Effector memory CD4-positive, alpha-beta T cell (primary cell): ENCODE measurements around the gene MFSD11.
"Not testable (repeated sequence)": the region's sequence is repeated elsewhere in the genome, so short reads cannot be mapped to it uniquely, and the experiment has no call there.

Experiments
- DNase-seq, 3 donors: peaks; one replicate each; pipeline ENCODE4 v3.0.0-alpha.2; 2020
- H3K27ac ChIP-seq: 2 replicates; pipeline ENCODE4 v1.7.0; 2013; ENCODE audit warnings: mild to moderate bottlenecking, low read length, moderate library complexity; ENCODE audit not compliant: insufficient read depth, poor library complexity, severe bottlenecking
- H3K27me3 ChIP-seq: replicated peaks from 2 replicates; pipeline ENCODE4 v1.7.0; 2013; ENCODE audit warnings: mild to moderate bottlenecking, low read length; ENCODE audit not compliant: insufficient read depth, control insufficient read depth, poor library complexity, severe bottlenecking
- H3K36me3 ChIP-seq: 2 replicates; pipeline ENCODE4 v1.7.0; 2013; ENCODE audit warnings: mild to moderate bottlenecking, low read length, moderate library complexity; ENCODE audit not compliant: control insufficient read depth, insufficient read depth
- H3K4me1 ChIP-seq: 2 replicates; pipeline ENCODE4 v1.7.0; 2013; ENCODE audit warnings: low read length, mild to moderate bottlenecking; ENCODE audit not compliant: control insufficient read depth, insufficient read depth, poor library complexity, severe bottlenecking
- H3K4me3 ChIP-seq: 2 replicates; pipeline ENCODE4 v1.7.0; 2013; ENCODE audit warnings: low read length, low read depth, mild to moderate bottlenecking; ENCODE audit not compliant: insufficient read depth, poor library complexity, severe bottlenecking
- H3K9me3 ChIP-seq: 2 replicates; pipeline ENCODE4 v1.7.0; 2013; ENCODE audit warnings: mild to moderate bottlenecking, low read length, moderate library complexity; ENCODE audit not compliant: control insufficient read depth

The MFSD11 gene

DNA sequence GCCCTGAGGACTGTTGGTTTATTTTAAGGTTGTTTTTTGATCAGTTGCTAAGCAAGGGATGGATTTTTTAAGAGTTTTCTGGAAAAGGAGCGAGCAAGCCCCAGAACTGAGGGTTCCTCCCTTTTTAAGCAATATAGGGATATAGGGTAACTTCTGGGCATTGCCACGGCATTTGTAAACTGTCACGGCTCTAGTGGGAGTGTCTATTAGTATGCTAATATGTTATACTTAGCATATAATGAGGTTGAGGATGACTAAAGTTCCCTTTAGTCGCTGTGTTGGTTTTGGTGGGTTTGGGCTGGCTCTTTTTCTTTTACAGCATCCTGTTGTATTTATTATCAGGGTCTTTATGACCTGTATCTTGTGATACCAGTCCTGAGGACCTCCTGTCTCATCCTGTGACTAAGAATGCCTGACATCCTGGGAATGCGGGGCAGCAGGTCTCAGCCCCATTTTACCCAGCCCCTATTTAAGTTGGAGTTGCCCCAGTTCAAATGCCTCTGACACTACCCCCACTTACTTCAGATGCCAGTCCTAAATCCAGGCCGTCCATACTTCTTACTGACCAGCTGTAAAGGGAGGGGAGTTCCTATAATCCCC, 59.4 kb downstream of the MFSD11 start:
- no peak overlapping the region for H3K27ac ChIP-seq
- H3K4me3 ChIP-seq, result no peak overlapping the region
- no peak for DNase-seq

DNA sequence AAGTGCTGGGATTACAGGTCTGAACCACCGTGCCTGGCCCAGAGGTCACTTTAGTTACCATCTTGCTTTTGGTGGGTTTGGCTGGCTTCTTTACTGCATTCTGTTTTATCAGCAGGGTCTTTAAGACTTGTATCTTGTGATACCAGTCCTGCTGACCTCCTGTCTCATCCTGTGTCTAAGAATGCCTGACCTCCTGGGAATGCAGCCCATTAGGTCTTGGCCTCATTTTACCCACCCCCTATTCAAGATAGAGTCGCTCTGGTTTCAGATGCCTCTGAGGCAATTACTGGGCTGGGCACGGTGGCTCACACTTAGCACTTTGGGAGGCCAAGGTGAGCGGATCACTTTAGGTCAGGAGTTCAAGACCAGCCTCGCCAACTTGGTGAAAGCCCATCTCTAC, 63.8 kb downstream of the MFSD11 start:
- Histone ChIP-seq H3K27ac (no peak overlapping the region), H3K9me3 (no peaks in the 10 kb centered on the region), H3K4me1 (no peaks in the 10 kb centered on the region), H3K36me3 (no peaks in the 10 kb centered on the region), H3K4me3 (no peak overlapping the region), H3K27me3 (no peaks in the 10 kb centered on the region)
- DNase-seq, result no peak

More for the DNA sequence above, 59.4 kb downstream of the MFSD11 start:
- no peaks in the 10 kb centered on the region for H3K36me3 ChIP-seq
- H3K27me3 ChIP-seq, result no peaks in the 10 kb centered on the region
- no peaks in the 10 kb centered on the region for H3K9me3 ChIP-seq
- H3K4me1 ChIP-seq, result no peaks in the 10 kb centered on the region

DNA sequence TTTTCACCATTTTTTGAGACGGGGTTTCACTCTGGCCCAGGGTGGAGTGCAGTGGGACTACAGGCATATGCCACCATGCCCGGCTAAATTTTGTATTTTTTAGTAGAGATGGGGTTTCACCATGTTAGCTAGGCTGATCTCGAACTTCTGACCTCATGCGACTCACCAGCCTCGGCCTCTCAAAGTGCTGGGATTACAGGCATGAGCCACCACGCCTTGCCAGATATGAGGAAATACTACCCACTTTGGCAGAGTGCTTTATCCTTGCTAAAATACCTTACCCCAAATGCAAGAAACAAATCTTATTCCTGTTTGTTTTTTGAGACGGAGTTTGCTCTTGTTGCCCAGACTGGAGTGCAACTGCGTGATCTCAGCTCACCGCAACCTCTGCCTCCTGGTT, 67.4 kb downstream of the MFSD11 start:
- H3K36me3 ChIP-seq, result no peaks in the 10 kb centered on the region
- no peak overlapping the region for H3K4me3 ChIP-seq
- DNase-seq, result no peak
- no peak overlapping the region for H3K27ac ChIP-seq
- H3K9me3 ChIP-seq, result no peaks in the 10 kb centered on the region
- H3K4me1 ChIP-seq, result no peaks in the 10 kb centered on the region
- no peaks in the 10 kb centered on the region for H3K27me3 ChIP-seq

DNA sequence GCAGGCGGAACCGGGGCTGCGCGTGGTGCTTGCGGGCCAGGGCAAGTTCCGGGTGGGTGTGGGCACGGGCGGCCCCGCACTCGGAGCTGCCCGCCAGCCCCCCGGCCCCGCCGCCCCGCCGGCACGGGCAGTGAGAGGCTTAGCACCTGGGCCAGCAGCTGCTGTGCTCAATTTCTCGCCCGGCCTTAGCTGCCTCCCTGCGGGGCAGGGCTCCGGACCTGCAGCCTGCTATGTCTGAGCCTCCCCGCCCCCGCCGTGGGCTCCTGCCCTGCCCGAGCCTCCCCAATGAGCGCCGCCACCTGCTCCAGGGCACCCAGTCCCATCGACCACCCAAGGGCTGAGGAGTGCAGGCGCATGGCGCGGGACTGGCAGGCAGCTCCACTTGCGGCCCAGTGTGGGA, 68.2 kb downstream of the MFSD11 start:
- not testable (repeated sequence) for H3K27ac ChIP-seq, H3K27me3 ChIP-seq, H3K36me3 ChIP-seq, H3K9me3 ChIP-seq, H3K4me3 ChIP-seq, DNase-seq, H3K4me1 ChIP-seq

DNA sequence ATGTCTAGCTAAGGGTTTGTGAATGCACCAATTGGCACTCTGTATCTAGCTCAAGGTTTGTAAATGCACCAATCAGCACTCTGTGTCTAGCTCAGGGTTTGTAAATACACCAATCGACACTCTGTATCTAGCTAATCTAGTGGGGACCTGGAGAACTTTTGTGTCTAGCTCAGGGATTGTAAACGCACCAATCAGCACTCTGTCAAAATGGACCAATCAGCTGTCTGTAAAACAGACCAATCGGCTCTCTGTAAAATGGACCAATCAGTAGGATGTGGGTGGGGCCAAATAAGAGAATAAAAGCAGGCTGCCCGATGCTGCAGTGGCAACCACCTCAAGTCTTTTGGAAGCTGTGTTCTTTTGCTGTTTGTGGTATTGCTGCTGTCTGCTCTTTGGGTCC, 68.8 kb downstream of the MFSD11 start:
- not testable (repeated sequence) for H3K9me3 ChIP-seq, H3K36me3 ChIP-seq, DNase-seq, H3K4me1 ChIP-seq, H3K4me3 ChIP-seq, H3K27ac ChIP-seq, H3K27me3 ChIP-seq

DNA sequence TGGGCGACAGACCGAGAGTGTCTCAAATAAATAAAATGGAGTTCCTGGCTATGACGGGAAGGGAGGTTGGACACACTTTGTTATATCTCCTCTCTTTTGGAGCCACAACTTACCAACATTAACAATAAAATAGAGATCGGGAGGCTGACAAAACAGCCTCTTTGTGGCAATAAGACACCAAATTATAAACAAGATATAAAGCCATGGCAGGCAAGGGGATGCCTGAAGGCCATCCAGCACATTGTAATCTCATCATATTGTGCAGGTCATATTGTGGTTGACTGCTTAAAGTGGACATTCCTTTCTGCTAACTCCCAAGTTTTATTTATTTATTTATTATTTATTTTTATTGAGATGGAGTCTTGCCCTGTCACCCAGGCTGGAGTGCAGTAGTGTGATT, 70.4 kb downstream of the MFSD11 start:
- H3K27ac ChIP-seq, result no peak overlapping the region

DNA sequence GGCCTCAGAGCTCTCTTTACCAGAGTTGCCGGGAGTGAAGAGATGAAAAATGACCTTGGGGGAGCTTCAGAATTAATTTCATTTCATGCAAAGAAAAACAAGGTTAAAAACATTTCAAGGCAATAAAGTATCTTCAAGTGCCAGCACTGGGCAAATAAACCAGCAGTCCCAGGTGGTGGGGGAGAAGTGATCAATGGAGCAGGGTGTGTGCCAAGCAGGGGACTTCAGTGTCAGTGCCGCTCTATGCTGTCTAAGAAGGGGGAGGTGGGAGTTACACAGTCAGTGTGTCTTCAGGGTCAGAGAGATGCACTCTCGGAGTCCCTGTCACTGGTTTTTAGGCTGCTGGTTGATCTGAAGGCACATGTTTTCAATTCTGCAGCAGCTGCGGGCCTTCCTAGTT, 73.0 kb downstream of the MFSD11 start:
- no peaks in the 10 kb centered on the region for H3K9me3 ChIP-seq
- no peaks in the 10 kb centered on the region for H3K27me3 ChIP-seq
- DNase-seq, result no peak
- H3K27ac ChIP-seq, result no peak overlapping the region
- no peak overlapping the region for H3K4me3 ChIP-seq
- no peaks in the 10 kb centered on the region for H3K36me3 ChIP-seq
- H3K4me1 ChIP-seq, result no peaks in the 10 kb centered on the region

More for the DNA sequence above, 70.4 kb downstream of the MFSD11 start:
- H3K4me3 ChIP-seq, result no peak overlapping the region
- H3K9me3 ChIP-seq, result no peaks in the 10 kb centered on the region
- no peaks in the 10 kb centered on the region for H3K27me3 ChIP-seq
- H3K4me1 ChIP-seq, result no peaks in the 10 kb centered on the region
- no peaks in the 10 kb centered on the region for H3K36me3 ChIP-seq
- DNase-seq, result no peak

DNA sequence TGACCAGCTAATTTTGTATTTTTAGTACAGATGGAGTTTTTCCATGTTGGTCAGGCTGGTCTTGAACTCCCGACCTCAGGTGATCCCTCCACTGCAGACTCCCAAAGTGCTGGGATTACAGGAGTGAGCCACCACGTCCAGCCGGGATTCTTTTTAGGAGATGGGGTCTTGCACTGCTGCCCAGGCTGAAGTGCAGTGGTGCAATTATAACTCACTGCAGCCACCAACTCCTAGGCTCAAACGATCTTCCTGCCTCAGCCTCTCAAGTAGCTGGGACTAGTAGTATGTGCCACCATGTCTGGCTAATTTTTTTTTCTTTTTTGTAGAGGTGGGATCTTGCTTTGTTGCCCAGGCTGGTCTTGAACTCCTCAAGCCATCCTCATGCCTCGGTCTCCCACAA, 73.9 kb downstream of the MFSD11 start:
- no peaks in the 10 kb centered on the region for H3K36me3 ChIP-seq
- H3K9me3 ChIP-seq, result no peaks in the 10 kb centered on the region
- no peak for DNase-seq

DNA sequence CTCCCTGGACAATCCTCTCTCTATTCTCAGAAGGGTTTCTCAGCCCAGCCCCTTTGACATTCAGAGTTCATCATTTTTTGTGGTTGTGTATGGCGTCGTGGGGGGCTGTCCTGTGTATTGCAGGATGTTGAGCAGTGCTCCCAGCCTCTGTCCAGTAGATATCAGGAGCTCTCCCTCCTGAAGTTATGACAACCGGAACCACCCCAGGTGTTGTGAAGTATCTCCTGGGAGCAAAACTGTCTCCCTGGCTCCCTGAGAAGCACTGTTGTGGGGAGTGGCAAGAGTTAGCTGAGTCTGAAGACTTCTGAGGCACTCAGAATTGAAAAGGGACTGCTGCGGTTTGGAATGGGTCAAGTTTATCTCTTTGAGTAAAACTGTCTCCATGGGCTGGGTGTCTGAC, 74.3 kb downstream of the MFSD11 start:
- peaks cover 5% of the 10 kb centered on the region for H3K4me1 ChIP-seq
- no peak overlapping the region for H3K27ac ChIP-seq
- no peaks in the 10 kb centered on the region for H3K27me3 ChIP-seq
- no peak overlapping the region for H3K4me3 ChIP-seq
- H3K36me3 ChIP-seq, result no peaks in the 10 kb centered on the region
- H3K9me3 ChIP-seq, result no peaks in the 10 kb centered on the region
- DNase-seq, result no peak

More for the DNA sequence above, 73.9 kb downstream of the MFSD11 start:
- Histone ChIP-seq H3K4me1 (peaks cover 5% of the 10 kb centered on the region), H3K4me3 (no peak overlapping the region), H3K27me3 (no peaks in the 10 kb centered on the region), H3K27ac (no peak overlapping the region)

DNA sequence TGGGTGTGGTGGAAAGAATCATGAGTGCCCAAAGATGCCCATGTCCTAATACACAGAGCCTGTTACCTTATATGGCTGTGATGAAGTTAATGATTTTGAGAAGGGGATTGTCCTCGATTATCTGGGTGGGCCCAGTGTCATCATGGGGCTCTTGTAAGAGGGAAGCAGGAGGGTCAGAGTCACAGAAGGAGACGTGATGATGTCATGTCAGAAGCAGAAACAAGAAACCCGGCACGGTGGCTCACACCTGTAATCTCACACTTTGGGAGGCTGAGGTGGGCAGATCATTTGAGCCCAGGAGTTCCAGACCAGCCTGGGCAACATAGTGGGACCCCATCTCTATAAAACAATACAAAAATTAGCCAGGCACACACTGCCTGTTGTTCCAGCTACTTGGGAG, 75.0 kb downstream of the MFSD11 start:
- Histone ChIP-seq H3K27ac (no peak overlapping the region), H3K4me1 (peaks cover 5% of the 10 kb centered on the region), H3K9me3 (no peaks in the 10 kb centered on the region), H3K36me3 (no peaks in the 10 kb centered on the region), H3K4me3 (no peak overlapping the region), H3K27me3 (no peaks in the 10 kb centered on the region)
- no peak for DNase-seq
